DND-41 (cell line): ENCODE results near the gene GPR42.

Experiments
- EZH2 ChIP-seq: IDR thresholded peaks from 3 replicates; pipeline ENCODE4 v1.6.1; 2012; ENCODE audit warnings: borderline replicate concordance, low read depth, mild to moderate bottlenecking, moderate library complexity, low read length, inconsistent platforms; ENCODE audit not compliant: severe bottlenecking
- TF ChIP-seq, protein P1 (sequence below): IDR thresholded peaks from 2 replicates; pipeline ENCODE4 v1.5.1; 2012; ENCODE audit warnings: borderline replicate concordance, low read length, moderate library complexity, mild to moderate bottlenecking; ENCODE audit not compliant: poor library complexity, severe bottlenecking; ENCODE audit errors: extremely low read depth

DNA sequence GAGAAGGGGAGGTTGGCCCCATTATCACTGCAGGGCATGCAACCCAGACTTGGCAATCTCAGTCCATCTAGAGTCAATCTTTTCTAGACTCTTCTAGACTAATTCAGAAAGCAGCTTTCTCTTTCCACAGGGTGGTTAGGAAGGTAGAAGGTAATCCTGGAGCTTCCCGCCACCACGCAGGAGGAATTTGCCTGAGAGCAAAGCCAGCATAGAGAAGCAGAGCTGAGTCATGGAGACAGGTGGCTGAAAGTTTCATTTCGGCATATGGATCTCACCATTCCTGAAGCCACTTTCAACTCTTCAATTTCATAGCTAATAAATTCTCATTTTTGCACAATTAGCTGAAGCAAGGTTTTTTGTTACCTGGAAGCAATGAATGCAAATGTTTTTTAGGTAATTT, 48.2 kb downstream of the GPR42 start:
- TF ChIP-seq, protein P1, sequence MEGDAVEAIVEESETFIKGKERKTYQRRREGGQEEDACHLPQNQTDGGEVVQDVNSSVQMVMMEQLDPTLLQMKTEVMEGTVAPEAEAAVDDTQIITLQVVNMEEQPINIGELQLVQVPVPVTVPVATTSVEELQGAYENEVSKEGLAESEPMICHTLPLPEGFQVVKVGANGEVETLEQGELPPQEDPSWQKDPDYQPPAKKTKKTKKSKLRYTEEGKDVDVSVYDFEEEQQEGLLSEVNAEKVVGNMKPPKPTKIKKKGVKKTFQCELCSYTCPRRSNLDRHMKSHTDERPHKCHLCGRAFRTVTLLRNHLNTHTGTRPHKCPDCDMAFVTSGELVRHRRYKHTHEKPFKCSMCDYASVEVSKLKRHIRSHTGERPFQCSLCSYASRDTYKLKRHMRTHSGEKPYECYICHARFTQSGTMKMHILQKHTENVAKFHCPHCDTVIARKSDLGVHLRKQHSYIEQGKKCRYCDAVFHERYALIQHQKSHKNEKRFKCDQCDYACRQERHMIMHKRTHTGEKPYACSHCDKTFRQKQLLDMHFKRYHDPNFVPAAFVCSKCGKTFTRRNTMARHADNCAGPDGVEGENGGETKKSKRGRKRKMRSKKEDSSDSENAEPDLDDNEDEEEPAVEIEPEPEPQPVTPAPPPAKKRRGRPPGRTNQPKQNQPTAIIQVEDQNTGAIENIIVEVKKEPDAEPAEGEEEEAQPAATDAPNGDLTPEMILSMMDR: no peak
- no peak for TF ChIP-seq EZH2
